Heart left ventricle (tissue), 13 donors: ENCODE measurements around the gene PAX5.

Source experiments
- CTCF ChIP-seq, 12 donors: fragments of 200-600 bp; sonication (generic) in 4 of 12; IDR thresholded peaks; one replicate each; pipeline versions ENCODE4 v1.5.0 to v1.8.0; 2018 to 2022; ENCODE audit warnings: antibody characterized with exemption in 12 of 12, mild to moderate bottlenecking in 5 of 12
- POLR2A ChIP-seq, 2 donors: fragments of 450-650 bp; IDR thresholded peaks; one replicate each; pipeline ENCODE4 v1.6.1; 2017; ENCODE audit warnings: antibody characterized with exemption in 2 of 2, mild to moderate bottlenecking in 2 of 2, moderate library complexity in 2 of 2
- donor health status: ischemic (EF 13 %, LVEDD 7.1; RV severe dilation, severe dysfunction).
- donor health status: DM: no; HTN: yes; CAD: no.
- donor health status: DM: no; HTN: no; CAD: no.
- donor health status: ischemic (EF 25% LVEDD 6.9; RV normal size, moderate dysfunction).
- donor health status: ischemic (EF 25% LVEDD 5.7; RV mildly dilated, moderate dysfunction).
- donor health status: ischemic (EF 35%, LVEDD 5.7; RV mildly dilated, moderate dysfunction).
- donor health status: nonischemic (EF 11% LVEDD 7.7; RV severe dilation, severe dysfunction).
- donor health status: DM: yes; HTN: yes; CAD: no.
- donor health status: PGD.
- donor health status: ischemic (EF 29% LVEDD 5.4; RV normal size, mild dysfunction).
- donor health status: nonischemic (EF 23%, LVEDD 6.1; RV moderate dilation, normal function).

GRCh38 chr9:36843964-36844363 lies 190.1 kb downstream of the PAX5 start:
- TF ChIP-seq CTCF (IDR thresholded peaks at IDR 0.05): no peak
- TF ChIP-seq POLR2A (IDR thresholded peaks at IDR 0.05): no peak
